ENCODE results near the gene MMUT.

DNA sequence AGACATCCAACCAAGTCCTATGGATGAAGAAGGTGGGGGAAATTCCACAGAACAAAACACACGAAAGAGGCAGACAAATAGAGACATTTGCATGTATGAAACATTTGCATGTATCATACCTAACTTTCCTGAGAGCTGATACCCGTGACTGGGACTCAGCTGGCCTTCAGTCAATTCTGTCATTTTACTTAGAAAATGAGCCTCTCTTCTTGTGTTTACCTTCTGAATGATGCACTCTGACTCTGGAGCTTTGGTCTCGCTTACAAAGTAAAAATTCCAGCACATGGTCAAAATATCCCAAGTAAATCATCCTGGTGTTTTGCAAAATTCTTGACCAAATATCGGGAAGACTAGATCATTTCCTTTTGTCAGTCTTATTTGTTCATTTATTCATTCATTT is 46.9 kb downstream of the MMUT start:
- TF ChIP-seq, protein P1, sequence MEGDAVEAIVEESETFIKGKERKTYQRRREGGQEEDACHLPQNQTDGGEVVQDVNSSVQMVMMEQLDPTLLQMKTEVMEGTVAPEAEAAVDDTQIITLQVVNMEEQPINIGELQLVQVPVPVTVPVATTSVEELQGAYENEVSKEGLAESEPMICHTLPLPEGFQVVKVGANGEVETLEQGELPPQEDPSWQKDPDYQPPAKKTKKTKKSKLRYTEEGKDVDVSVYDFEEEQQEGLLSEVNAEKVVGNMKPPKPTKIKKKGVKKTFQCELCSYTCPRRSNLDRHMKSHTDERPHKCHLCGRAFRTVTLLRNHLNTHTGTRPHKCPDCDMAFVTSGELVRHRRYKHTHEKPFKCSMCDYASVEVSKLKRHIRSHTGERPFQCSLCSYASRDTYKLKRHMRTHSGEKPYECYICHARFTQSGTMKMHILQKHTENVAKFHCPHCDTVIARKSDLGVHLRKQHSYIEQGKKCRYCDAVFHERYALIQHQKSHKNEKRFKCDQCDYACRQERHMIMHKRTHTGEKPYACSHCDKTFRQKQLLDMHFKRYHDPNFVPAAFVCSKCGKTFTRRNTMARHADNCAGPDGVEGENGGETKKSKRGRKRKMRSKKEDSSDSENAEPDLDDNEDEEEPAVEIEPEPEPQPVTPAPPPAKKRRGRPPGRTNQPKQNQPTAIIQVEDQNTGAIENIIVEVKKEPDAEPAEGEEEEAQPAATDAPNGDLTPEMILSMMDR (conservative IDR thresholded peaks at IDR 0.05; ENCODE audit: low read length), result no peak
- TF ChIP-seq EZH2phosphoT487 (IDR thresholded peaks at IDR 0.05; ENCODE audit: borderline replicate concordance, low read depth, low read length), result no peak
